MCF 10A (cell line): ENCODE measurements around the gene C2CD2. TPM values are rescaled to one million over a fixed set of nuclear protein-coding genes. Genes with fewer than 3 reads are reported as not detected.

Experiments
- BruUV-seq: library from RNA; stranded (reverse); fragments of 400-500 nt; replicated peaks from 2 replicates; lab custom pipeline; 2021; lab: Mats Ljungman, UMichigan
- CTCF ChIA-PET: fragments of 300-600 bp; sonication (Branson Sonifier 250); formaldehyde crosslinking; extraction: SDS; loops from one replicate; lab custom pipeline; 2021; ENCODE audit warnings: antibody characterized with exemption, inconsistent platforms; lab: Yijun Ruan, JAX
- POLR2A ChIA-PET: fragments of 300-600, 350-650 bp; sonication (Branson Sonifier 250); formaldehyde crosslinking; extraction: SDS; loops from one replicate; lab custom pipeline; 2020; ENCODE audit warnings: antibody characterized with exemption, inconsistent platforms; lab: Yijun Ruan, JAX
- DNase-seq: peaks from one replicate; pipeline ENCODE4 v3.0.0-alpha.2; 2018; ENCODE audit not compliant: unreplicated experiment
- H3K27ac Mint-ChIP-seq: one replicate; pipeline ENCODE4 v1.8.0; 2022; ENCODE audit warnings: mild to moderate bottlenecking, low read depth, mixed read lengths; ENCODE audit not compliant: unreplicated experiment
- H3K27me3 Mint-ChIP-seq: one replicate; pipeline ENCODE4 v1.8.0; 2022; ENCODE audit warnings: mixed read lengths; ENCODE audit not compliant: insufficient read depth, unreplicated experiment
- H3K36me3 Mint-ChIP-seq: one replicate; pipeline ENCODE4 v1.8.0; 2022; ENCODE audit warnings: mild to moderate bottlenecking, moderate library complexity, mixed read lengths; ENCODE audit not compliant: insufficient read depth, unreplicated experiment
- H3K4me1 Mint-ChIP-seq: one replicate; pipeline ENCODE4 v1.8.0; 2022; ENCODE audit warnings: mixed read lengths; ENCODE audit not compliant: insufficient read depth, unreplicated experiment
- H3K4me3 Mint-ChIP-seq: one replicate; pipeline ENCODE4 v1.8.0; 2022; ENCODE audit warnings: mild to moderate bottlenecking, moderate library complexity, mixed read lengths; ENCODE audit not compliant: unreplicated experiment
- H3K9me3 Mint-ChIP-seq: one replicate; pipeline ENCODE4 v1.8.0; 2022; ENCODE audit warnings: mixed read lengths; ENCODE audit not compliant: unreplicated experiment
- intact Hi-C: fragments of 100-400 bp; cut with micrococcal nuclease; formaldehyde crosslinking; loops from 2 replicates; pipeline ENCODE4 v1.14.1; 2022
- total RNA-seq: library from RNA; stranded (reverse); gene quantifications from 2 replicates; pipeline ENCODE4 v1.2.3, GENCODE V29; 2022
- TF ChIP-seq, protein P1 (sequence below): fragments of 200-600 bp; IDR thresholded peaks from one replicate; pipeline ENCODE4 v1.8.0; 2022; ENCODE audit warnings: antibody characterized with exemption, mild to moderate bottlenecking; ENCODE audit not compliant: unreplicated experiment

The C2CD2 gene
- total RNA-seq, 1 experiment from 2014 or later = 25.1 TPM

DNA sequence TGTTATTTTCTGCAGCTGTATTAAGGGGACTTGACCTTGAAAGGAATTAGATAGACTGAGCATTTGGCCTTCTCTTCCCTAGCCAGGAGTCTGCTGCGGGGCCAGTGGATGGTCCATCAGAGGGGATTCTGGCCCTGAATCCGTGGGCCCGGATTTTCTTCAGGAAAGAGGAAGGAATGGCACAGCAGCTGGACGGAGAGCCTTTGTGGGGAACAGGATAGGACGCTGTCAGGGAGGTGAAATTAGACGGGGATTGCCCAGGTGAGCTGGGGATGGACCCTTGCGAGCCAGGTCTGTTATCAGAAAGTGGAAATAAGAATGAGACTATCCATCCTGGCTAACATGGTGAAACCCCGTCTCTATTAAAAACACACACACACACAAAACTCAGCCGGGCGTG lies 1.7 kb upstream of the C2CD2 start:
- ChIA-PET CTCF (interaction anchor here (0.6 kb wide), 1 partner anchor 140 kb away, joined by 4 read pairs; no protein-coding TSS in a partner anchor), POLR2A (no interaction called here)
- Mint-ChIP-seq H3K4me1 (peaks cover 27% of the 10 kb centered on the region), H3K27ac (peak overlapping the region; percentile 2), H3K9me3 (no peaks in the 10 kb centered on the region), H3K36me3 (no peaks in the 10 kb centered on the region), H3K4me3 (no peak overlapping the region), H3K27me3 (no peaks in the 10 kb centered on the region)
- no peak for DNase-seq
- intact Hi-C loops = no loop called here
- TF ChIP-seq, protein P1, sequence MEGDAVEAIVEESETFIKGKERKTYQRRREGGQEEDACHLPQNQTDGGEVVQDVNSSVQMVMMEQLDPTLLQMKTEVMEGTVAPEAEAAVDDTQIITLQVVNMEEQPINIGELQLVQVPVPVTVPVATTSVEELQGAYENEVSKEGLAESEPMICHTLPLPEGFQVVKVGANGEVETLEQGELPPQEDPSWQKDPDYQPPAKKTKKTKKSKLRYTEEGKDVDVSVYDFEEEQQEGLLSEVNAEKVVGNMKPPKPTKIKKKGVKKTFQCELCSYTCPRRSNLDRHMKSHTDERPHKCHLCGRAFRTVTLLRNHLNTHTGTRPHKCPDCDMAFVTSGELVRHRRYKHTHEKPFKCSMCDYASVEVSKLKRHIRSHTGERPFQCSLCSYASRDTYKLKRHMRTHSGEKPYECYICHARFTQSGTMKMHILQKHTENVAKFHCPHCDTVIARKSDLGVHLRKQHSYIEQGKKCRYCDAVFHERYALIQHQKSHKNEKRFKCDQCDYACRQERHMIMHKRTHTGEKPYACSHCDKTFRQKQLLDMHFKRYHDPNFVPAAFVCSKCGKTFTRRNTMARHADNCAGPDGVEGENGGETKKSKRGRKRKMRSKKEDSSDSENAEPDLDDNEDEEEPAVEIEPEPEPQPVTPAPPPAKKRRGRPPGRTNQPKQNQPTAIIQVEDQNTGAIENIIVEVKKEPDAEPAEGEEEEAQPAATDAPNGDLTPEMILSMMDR = no peak
- BruUV-seq = no TSS peak

DNA sequence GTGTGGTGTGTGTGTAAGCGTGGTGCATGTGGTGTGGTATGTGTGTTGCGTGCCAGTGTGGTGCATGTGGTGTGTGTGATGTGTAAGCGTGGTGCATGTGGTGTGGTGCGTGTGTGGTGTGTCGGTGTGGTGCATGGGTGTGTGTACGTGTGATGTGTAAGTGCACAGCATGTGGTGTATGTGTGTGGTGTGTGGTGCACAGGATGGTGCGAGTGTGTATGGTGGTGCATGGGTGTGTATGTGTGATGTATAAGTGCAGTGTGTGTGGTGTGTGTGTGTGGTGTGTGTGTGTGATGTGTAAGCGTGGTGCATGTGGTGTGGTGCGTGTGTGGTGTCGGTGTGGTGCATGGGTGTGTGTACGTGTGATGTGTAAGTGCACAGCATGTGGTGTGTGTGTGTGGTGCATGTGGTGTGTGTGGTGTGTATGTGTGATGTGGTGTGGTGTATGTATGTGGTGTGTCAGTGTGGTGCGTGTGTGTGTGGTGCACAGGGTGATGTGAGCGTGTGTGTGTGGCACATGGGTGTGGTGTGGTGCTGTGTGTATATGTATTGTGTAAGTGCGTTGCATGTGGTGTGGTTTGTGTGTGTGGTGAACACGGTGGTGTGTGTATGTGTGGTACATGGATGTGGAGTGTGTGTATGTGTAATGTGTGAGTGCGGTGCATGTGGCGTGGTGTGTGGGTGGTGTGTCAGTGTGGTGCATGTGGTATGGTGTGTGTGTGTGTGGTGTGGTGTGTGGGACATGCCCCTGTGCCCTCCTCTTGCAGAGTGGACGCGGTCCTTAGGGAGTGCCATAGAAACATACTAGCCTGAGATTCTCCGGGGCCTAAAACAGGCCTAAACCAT lies 1.1 kb upstream of the C2CD2 start:
- no TSS peak for BruUV-seq
- ChIA-PET POLR2A (no interaction called here), CTCF (no interaction called here)
- DNase-seq = no peak
- TF ChIP-seq, protein P1 = no peak
- Mint-ChIP-seq H3K27ac (peak overlapping the region; percentile 2), H3K4me1 (peaks cover 27% of the 10 kb centered on the region), H3K27me3 (no peaks in the 10 kb centered on the region), H3K4me3 (peak overlapping the region; percentile 17), H3K9me3 (no peaks in the 10 kb centered on the region), H3K36me3 (no peaks in the 10 kb centered on the region)
- intact Hi-C loops = no loop called here

DNA sequence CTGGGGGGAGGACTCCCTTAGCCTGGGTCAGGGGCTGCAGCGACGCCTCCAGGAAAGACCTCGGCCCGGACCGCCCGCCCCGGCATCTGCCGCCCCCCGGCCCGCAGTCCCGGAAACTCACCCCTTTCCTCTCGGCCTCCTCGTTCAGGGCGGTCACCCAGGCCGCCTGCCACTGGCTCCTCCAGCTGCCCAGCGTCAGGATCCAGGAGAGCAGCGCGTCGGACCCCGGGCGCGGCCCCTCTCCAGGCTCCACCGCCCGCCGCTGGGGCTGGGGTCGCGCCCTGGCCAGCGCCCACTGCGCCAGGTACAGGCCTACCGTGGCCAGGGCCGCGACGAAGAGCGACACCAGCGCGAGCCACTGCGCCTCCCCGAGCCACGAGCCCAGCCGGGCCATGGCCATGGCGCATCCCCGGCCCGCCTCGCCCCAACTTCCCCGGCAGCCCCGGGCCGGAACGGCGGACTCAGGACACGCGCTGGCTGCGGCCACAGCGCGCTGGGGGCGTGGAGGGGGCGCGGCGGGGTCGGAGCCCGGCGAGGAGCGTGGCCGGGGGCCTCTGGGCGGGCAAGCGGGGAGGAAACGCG lies 478 bp downstream of the C2CD2 start:
- CTCF ChIA-PET = interaction anchor here (0.7 kb wide), 1 partner anchor 496 kb away, joined by 3 read pairs; no protein-coding TSS in a partner anchor
- no peaks in the 10 kb centered on the region for H3K9me3 Mint-ChIP-seq
- H3K27ac Mint-ChIP-seq = peak overlapping the region; percentile 36
- H3K4me3 Mint-ChIP-seq = peak overlapping the region; percentile 75
- H3K36me3 Mint-ChIP-seq = no peaks in the 10 kb centered on the region
- intact Hi-C loops = loop anchor here (2.0 kb wide), 1 partner anchor 21 kb away; no protein-coding TSS in a partner anchor
- peaks cover 29% of the 10 kb centered on the region for H3K4me1 Mint-ChIP-seq
- DNase-seq = no peak
- POLR2A ChIA-PET = interaction anchor here (0.9 to 2.5 kb wide), 4 partner anchors 12 to 57 kb away, joined by 3 to 14 read pairs (median 8); partner anchors contain the start of gene ZBTB21
- H3K27me3 Mint-ChIP-seq = no peaks in the 10 kb centered on the region
- TF ChIP-seq, protein P1 = no peak
- BruUV-seq = no TSS peak
